Measurements from ENCODE around the gene ERCC2.
A peak's percentile ranks its signal among the peaks of the same experiment; 100 is the strongest.

ERCC2 gene

GRCh38 chr19:45307361-45307760 is 63.0 kb downstream of the ERCC2 start:
- no peak for TF ChIP-seq CTCF (IDR thresholded peaks at IDR 0.05; ENCODE audit: insufficient read depth, low read depth, low read length, missing control alignments)
- DNase-seq (ENCODE audit: low read depth), result no peak
- no peak overlapping the region for H3K4me3 ChIP-seq (ENCODE audit: low read length)

- TF ChIP-seq CTCF (IDR thresholded peaks at IDR 0.05; ENCODE audit: insufficient read depth, low read depth, low read length, missing control alignments), result no peak
- H3K4me3 ChIP-seq (ENCODE audit: low read length), result no peak overlapping the region
Observed at GRCh38 chr19:45306518-45307027, 63.8 kb downstream of the ERCC2 start.

GRCh38 chr19:45306040-45306439 is 64.3 kb downstream of the ERCC2 start:
- no peak overlapping the region for H3K4me3 ChIP-seq (ENCODE audit: low read length)
- peak; percentile 68 for DNase-seq (ENCODE audit: low read depth)

More at GRCh38 chr19:45306518-45307027, 63.8 kb downstream of the ERCC2 start:
- no peak for DNase-seq (ENCODE audit: low read depth)

GRCh38 chr19:45305421-45305820 is 65.0 kb downstream of the ERCC2 start:
- no peak overlapping the region for H3K4me3 ChIP-seq (ENCODE audit: low read length)
- no peak for TF ChIP-seq CTCF (IDR thresholded peaks at IDR 0.05; ENCODE audit: insufficient read depth, low read depth, low read length, missing control alignments)
- DNase-seq (ENCODE audit: low read depth), result no peak

More at GRCh38 chr19:45306040-45306439, 64.3 kb downstream of the ERCC2 start:
- no peak for TF ChIP-seq CTCF (IDR thresholded peaks at IDR 0.05; ENCODE audit: insufficient read depth, low read depth, low read length, missing control alignments)

- no peak for TF ChIP-seq CTCF (IDR thresholded peaks at IDR 0.05; ENCODE audit: insufficient read depth, low read depth, low read length, missing control alignments)
- no peak overlapping the region for H3K4me3 ChIP-seq (ENCODE audit: low read length)
- DNase-seq (ENCODE audit: low read depth), result no peak
Observed at GRCh38 chr19:45305007-45305406, 65.4 kb downstream of the ERCC2 start.

- DNase-seq (ENCODE audit: low read depth), result no peak
- TF ChIP-seq CTCF (IDR thresholded peaks at IDR 0.05; ENCODE audit: insufficient read depth, low read depth, low read length, missing control alignments), result no peak
- no peak overlapping the region for H3K4me3 ChIP-seq (ENCODE audit: low read length)
Observed at GRCh38 chr19:45304141-45304926, 66.0 kb downstream of the ERCC2 start.
